K562 (cell line): ENCODE measurements around the gene IL4I1. TPM values are rescaled to one million over a fixed set of nuclear protein-coding genes. Genes with fewer than 3 reads are reported as not detected.

Experiments
- ATAC-seq: fragments of 200-7000 bp; cut with Tn5 transposase; 3 replicates; pipeline ENCODE4 v1.9.1; 2020; ENCODE audit warnings: moderate library complexity
- BruUV-seq: library from RNA; stranded (reverse); fragments of 400-500 nt; replicated peaks from 2 replicates; lab custom pipeline; 2021; lab: Mats Ljungman, UMichigan
- CTCF ChIA-PET: fragments of 300-600 bp; formaldehyde crosslinking; extraction: SDS; loops from one replicate; lab custom pipeline; 2021; ENCODE audit warnings: low intra/inter-chr PET ratio; lab: Yijun Ruan, JAX
- POLR2A ChIA-PET: fragments of 300-600, 350-650 bp; sonication (Branson Sonifier 250); formaldehyde crosslinking; extraction: SDS; loops from one replicate; lab custom pipeline; 2021; ENCODE audit warnings: antibody characterized with exemption, inconsistent platforms; lab: Yijun Ruan, JAX
- DNase-seq, 4 experiments: peaks; one replicate each; pipeline versions ENCODE4 v3.0.0 to v3.0.0-alpha.2; 2011 to 2018; ENCODE audit warnings: low spot score in 3 of 4, mixed read lengths in 3 of 4; ENCODE audit errors: extremely low read depth in 1 of 4
- FAIRE-seq: peaks from 2 replicates; lab custom pipeline; 2011; peaks lifted over from hg19 to GRCh38; lab: Jason Lieb, UNC
- H2AFZ ChIP-seq: 2 replicates; pipeline ENCODE4 v1.6.0; 2011; ENCODE audit warnings: low read depth, low read length, control low read depth, inconsistent platforms
- H3K27ac ChIP-seq: fragments of 200-600 bp; 3 replicates; pipeline ENCODE4 v1.8.0; 2011; ENCODE audit warnings: low read depth, mild to moderate bottlenecking, control low read depth, inconsistent platforms, low read length, moderate library complexity, mixed read lengths; ENCODE audit errors: extremely low read depth
- H3K27me3 ChIP-seq, 2 experiments: fragments of 300-600 bp in 1 of 2; 2 replicates in 1 of 2; 3 replicates in 1 of 2; pipeline versions ENCODE4 v1.6.0 to v1.8.0; 2011; ENCODE audit warnings: inconsistent platforms in 2 of 2, low read length in 2 of 2, mild to moderate bottlenecking in 1 of 2, mixed read lengths in 1 of 2, moderate library complexity in 1 of 2; ENCODE audit not compliant: control insufficient read depth in 2 of 2, insufficient read depth in 2 of 2
- H3K36me3 ChIP-seq: fragments of 300-600 bp; 3 replicates; pipeline ENCODE4 v1.8.0; 2011; ENCODE audit warnings: mild to moderate bottlenecking, low read length, inconsistent platforms; ENCODE audit not compliant: control insufficient read depth, insufficient read depth
- H3K4me1 ChIP-seq, 2 experiments: fragments of 200-600 bp in 1 of 2; replicated peaks in 1 of 2; 2 replicates in 1 of 2; 3 replicates in 1 of 2; pipeline versions ENCODE4 v1.5.1 to v1.8.0; 2011; ENCODE audit warnings: inconsistent platforms in 2 of 2, low read length in 2 of 2, mild to moderate bottlenecking in 1 of 2, mixed read lengths in 1 of 2, moderate library complexity in 1 of 2; ENCODE audit not compliant: control insufficient read depth in 2 of 2, insufficient read depth in 2 of 2
- H3K4me2 ChIP-seq: 2 replicates; pipeline ENCODE4 v1.6.1; 2011; ENCODE audit warnings: low read length, control low read depth, inconsistent platforms, mixed read lengths; ENCODE audit not compliant: insufficient read depth
- H3K4me3 ChIP-seq: fragments of 200-600 bp; sonication (generic), shearing (Covaris generic); 2 replicates; pipeline ENCODE4 v1.5.1; 2016; ENCODE audit warnings: control low read depth, inconsistent platforms
- H3K79me2 ChIP-seq: fragments of 200-600 bp; 3 replicates; pipeline ENCODE4 v1.8.0; 2011; ENCODE audit warnings: low read length, inconsistent platforms; ENCODE audit not compliant: control insufficient read depth, insufficient read depth
- H3K9ac ChIP-seq, 2 experiments: 2 replicates each; pipeline versions ENCODE4 v1.6.0 to v1.6.1; 2011; ENCODE audit warnings: low read depth in 2 of 2, low read length in 2 of 2, control low read depth in 1 of 2, inconsistent platforms in 1 of 2, mild to moderate bottlenecking in 1 of 2, mixed read lengths in 1 of 2; ENCODE audit not compliant: insufficient read depth in 1 of 2
- H3K9me1 ChIP-seq: one replicate; pipeline ENCODE4 v1.6.0; 2011; ENCODE audit warnings: inconsistent platforms, mild to moderate bottlenecking, low read length, moderate library complexity; ENCODE audit not compliant: control insufficient read depth, insufficient read depth
- H3K9me3 ChIP-seq: replicated peaks from 2 replicates; pipeline ENCODE4 v1.5.1; 2011; ENCODE audit warnings: low read depth, low read length, inconsistent platforms; ENCODE audit not compliant: control insufficient read depth, insufficient read depth
- H4K20me1 ChIP-seq: replicated peaks from 2 replicates; pipeline ENCODE4 v1.6.1; 2011; ENCODE audit warnings: low read length, inconsistent platforms, mixed read lengths; ENCODE audit not compliant: control insufficient read depth, insufficient read depth
- C11orf30 ChIP-seq: fragments of 450-650 bp; IDR thresholded peaks from 2 replicates; pipeline ENCODE4 v1.6.1; 2016; ENCODE audit warnings: low read depth, mild to moderate bottlenecking
- ETS2 ChIP-seq: IDR thresholded peaks from 2 replicates; pipeline ENCODE4 v1.6.1; 2016; ENCODE audit warnings: borderline replicate concordance, missing genetic modification characterization, mild to moderate bottlenecking, moderate library complexity, missing compliant biosample characterization; ENCODE audit not compliant: poor library complexity, severe bottlenecking
- GATAD2A ChIP-seq: fragments of 450-650 bp; IDR thresholded peaks from 2 replicates; pipeline ENCODE4 v1.6.1; 2017
- KLF6 ChIP-seq: fragments of 250-450 bp; sonication (Bioruptor Pico); IDR thresholded peaks from 2 replicates; pipeline ENCODE4 v1.4.0; 2020; ENCODE audit warnings: mild to moderate bottlenecking, moderate library complexity, borderline replicate concordance
- MAZ ChIP-seq, 2 experiments: fragments of 450-650 bp in 1 of 2; sonication (generic) in 1 of 2; formaldehyde crosslinking; IDR thresholded peaks in 1 of 2; conservative IDR thresholded peaks in 1 of 2; 2 replicates each; pipeline versions ENCODE4 v1.4.0 to v1.5.0; 2020; ENCODE audit warnings: mild to moderate bottlenecking in 1 of 2, missing genetic modification reagents in 1 of 2
- RAD51 ChIP-seq: fragments of 450-650 bp; IDR thresholded peaks from 2 replicates; pipeline ENCODE4 v1.7.1; 2016; ENCODE audit warnings: low read depth, mild to moderate bottlenecking, borderline replicate concordance
- RNF219 ChIP-seq: fragments of 250-450 bp; sonication (Bioruptor Pico); IDR thresholded peaks from 2 replicates; pipeline ENCODE4 v1.5.0; 2022; ENCODE audit warnings: mild to moderate bottlenecking
- U2AF2 ChIP-seq: fragments of 200-400 bp; formaldehyde crosslinking; optimal IDR thresholded peaks from 2 replicates; pipeline ENCODE3; 2017; ENCODE audit warnings: low read depth, mild to moderate bottlenecking, low read length
- ZBTB11 ChIP-seq, 3 experiments: fragments of 200-800 bp in 1 of 3; fragments of 250-450 bp in 1 of 3; fragments of 450-650 bp in 1 of 3; sonication (Bioruptor Pico) in 1 of 3; sonication (Bioruptor generic) in 1 of 3; formaldehyde crosslinking in 1 of 3; IDR thresholded peaks; 2 replicates each; pipeline versions ENCODE4 v1.6.1 to v1.8.0; 2016 to 2022; ENCODE audit warnings: mild to moderate bottlenecking in 2 of 3, missing genetic modification characterization in 2 of 3, missing compliant biosample characterization in 1 of 3, moderate library complexity in 1 of 3
- ZNF263 ChIP-seq: sonication (generic); formaldehyde crosslinking; IDR thresholded peaks from 2 replicates; pipeline ENCODE4 v1.8.0; 2022; ENCODE audit warnings: mild to moderate bottlenecking, missing genetic modification reagents, borderline replicate concordance
- WGBS: fragments of 100-300 bp; shearing (Covaris generic); methylation state at CpG from one replicate; pipeline ENCODE4 v1.1.6; 2016; ENCODE audit warnings: low coverage, mixed read lengths; ENCODE audit not compliant: insufficient coverage; ENCODE audit errors: missing lambda C conversion rate; 5-methylcytosine and 5-hydroxymethylcytosine counted together
- in situ Hi-C: fragments of 300-500 bp; cut with MboI; formaldehyde crosslinking; loops from 4 replicates; pipeline ENCODE4 v1.15.0; 2018; ENCODE audit warnings: inconsistent platforms, mixed read lengths
- intact Hi-C: fragments of 100-400 bp; cut with micrococcal nuclease; formaldehyde crosslinking; loops from 2 replicates; pipeline ENCODE4 v1.14.2; 2022
- polyA plus RNA-seq, 8 experiments: library from polyadenylated mRNA; depleted of rRNA in 4 of 8; stranded (reverse) in 5 of 8; unstranded in 3 of 8; fragments of >200 nt; fragmentation: Nextera tagmentation in 2 of 8; fragmentation: Illumina TruSeq in 1 of 8; extraction: Ambion mirVana in 2 of 8; extraction: Trizol in 1 of 8; gene quantifications; 2 replicates each; pipeline versions ENCODE4 v1.2.1 to v1.2.3, GENCODE V29; 2011 to 2014; ENCODE audit warnings: inconsistent platforms in 1 of 8, missing spikeins in 1 of 8
- total RNA-seq, 7 experiments: library from RNA; depleted of rRNA in 6 of 7; stranded (reverse); fragments of >200 nt in 6 of 7; fragmentation: Illumina TruSeq in 2 of 7; extraction: Trizol in 2 of 7; gene quantifications; 2 replicates each; pipeline versions ENCODE4 v1.2.1 to v1.2.3, GENCODE V29; 2011 to 2021; ENCODE audit warnings: low replicate concordance in 1 of 7

IL4I1 gene
- total and polyA plus RNA-seq, 9 of the 15 experiments (the other 6 are each of a cell fraction or from before 2014, with no cell fraction given), result 0.06 to 0.95 (median 0.43) TPM; not detected in 2

DNA sequence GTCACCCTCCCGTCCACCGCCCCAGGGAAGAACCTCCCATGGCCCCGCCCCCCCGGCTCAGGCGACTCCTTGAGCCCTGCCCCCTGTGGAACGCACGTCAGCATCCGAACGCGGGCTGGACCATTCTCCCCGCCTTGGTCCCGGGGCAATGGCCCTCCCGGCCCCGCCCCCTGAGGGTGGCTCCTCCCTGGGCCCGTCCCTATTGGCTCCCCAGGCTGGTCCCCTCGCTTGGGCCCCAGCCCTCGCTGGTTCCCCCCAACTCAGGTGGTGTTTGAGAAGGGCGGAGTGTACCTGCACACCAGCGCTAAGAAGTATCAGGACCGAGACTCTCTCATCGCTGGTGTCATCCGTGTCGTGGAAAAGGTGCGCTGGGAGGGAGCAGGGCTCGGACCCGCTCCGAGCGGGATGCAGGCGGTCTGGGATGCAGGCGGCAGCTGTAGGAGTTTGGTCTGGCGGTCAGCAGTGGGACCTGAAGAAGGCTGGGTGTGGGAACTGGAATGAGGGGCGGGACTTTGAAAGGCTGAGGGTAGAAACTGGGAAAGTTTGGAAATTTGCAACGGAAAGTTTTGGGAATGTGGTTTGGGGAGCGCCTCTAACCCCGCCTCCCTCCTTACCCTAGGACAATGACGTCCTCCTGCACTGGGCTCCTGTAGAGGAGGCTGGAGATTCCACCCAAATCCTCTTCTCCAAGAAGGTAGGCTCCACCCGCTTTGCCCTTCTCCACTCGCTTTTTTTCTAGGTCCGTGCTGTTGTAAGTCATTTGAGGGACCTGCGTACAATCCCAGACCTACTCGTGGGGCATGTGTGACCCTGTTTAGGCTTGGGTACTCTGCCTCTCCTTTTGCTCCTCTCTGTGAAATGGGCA lies 18.6 kb downstream of the IL4I1 start (continued):
- TF ChIP-seq RNF219 (CRISPR knock-in tag) (no peak), MAZ (CRISPR knock-in tag; conservative IDR thresholded peaks at IDR 0.05 in 1 of 2, IDR thresholded peaks at IDR 0.05 in 1 of 2) (peak in 1 of 2 experiments; percentile 57; a peak in 2 of 4 replicates)

DNA sequence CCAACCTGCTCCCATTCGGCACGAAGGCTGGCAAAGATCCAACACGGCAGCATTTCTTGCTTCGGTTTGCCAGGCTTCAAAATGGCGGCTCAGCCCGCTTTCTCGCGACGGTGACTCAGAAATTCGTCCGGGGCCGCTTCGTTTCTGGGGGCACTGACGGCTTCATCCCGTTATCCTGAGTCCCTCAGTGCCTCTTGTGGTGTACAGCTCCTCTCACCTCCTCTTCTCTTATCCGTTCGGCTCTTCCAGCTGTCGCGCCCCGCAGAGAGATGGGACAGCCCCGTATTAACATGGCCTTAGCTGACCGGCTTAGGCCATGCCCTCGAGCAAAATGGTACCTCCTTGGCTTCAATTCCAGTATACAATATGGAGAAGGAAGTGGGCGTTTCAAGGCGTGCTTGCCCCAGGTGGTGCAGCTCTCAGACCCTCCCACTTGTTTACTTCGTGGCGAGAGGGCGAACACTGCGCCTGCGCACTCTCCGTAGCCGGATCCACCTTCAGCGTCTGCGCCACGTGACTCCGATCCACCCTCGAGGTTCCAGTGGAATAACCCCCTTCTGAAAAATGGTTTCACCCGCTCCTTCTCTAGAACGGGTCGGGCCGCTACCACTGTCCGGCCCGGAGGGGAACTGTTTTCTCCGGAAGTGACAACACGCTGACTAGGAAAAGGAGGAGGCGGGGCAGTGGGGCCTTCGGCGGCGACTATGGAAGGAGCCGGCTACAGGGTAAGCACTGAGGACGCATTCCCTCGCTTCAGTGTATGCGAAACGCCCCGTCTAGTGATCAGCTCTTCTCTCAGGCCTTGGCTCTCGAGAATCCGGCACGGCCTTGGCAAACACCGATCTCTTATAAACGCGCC lies 19.4 kb downstream of the IL4I1 start, which contains the start of the genes AKT1S1 and TBC1D17:
Gene AKT1S1, minus strand, starts transcription at position 336 of the 859 bp plus-strand sequence. CDS start 4,060 bp downstream, outside the sequence.
Gene TBC1D17, plus strand, starts transcription at position 683 of the 859 bp plus-strand sequence. Its CDS starts 22 bp downstream, at position 705.
- in situ Hi-C loops, result loop anchor here (10.0 kb wide), 1 partner anchor 382 kb away; the partner anchor contains the start of gene RPS11
- TF ChIP-seq KLF6 (peak; percentile 74; the same call in 1 of the 2 replicates), GATAD2A (no peak), ETS2 (tag) (no peak), ZBTB11 (CRISPR knock-in tag; IDR thresholded peaks at IDR 0.05) (peak in 1 of 3 experiments; percentile 64; a peak in 1 of 6 replicates), RAD51 (peak; percentile 98), ZNF263 (no peak), U2AF2 (no peak), C11orf30 (peak; percentile 68)

More for the DNA sequence above, 19.4 kb downstream of the IL4I1 start, which contains the start of the genes AKT1S1 and TBC1D17:
- Histone ChIP-seq H2AFZ (peak within 1 kb of the TSS; percentile 97), H3K79me2 (peaks cover 35% of the 10 kb centered on the region), H3K4me2 (peak within 1 kb of the TSS; percentile 99), H3K27ac (peak within 1 kb of the TSS; percentile 99), H3K9me3 (no peaks in the 10 kb centered on the region), H3K9me1 (no peaks in the 10 kb centered on the region), H3K27me3 (no peaks in the 10 kb centered on the region), H3K9ac (peak within 1 kb of the TSS; percentile 98 to 99), H3K4me3 (peak within 1 kb of the TSS; percentile 84), H4K20me1 (no peaks in the 10 kb centered on the region), H3K36me3 (peaks cover 50% of the 10 kb centered on the region; the same call in 2 of the 3 replicates), H3K4me1 (peaks cover 9 to 76% of the 10 kb centered on the region in 2 experiments; a peak in 4 of 5 replicates)
- DNase-seq (peak; percentile 89 to 99 (median 94)), ATAC-seq (peak; percentile 87), FAIRE-seq (peak; percentile 100)
- POLR2A ChIA-PET, result interaction anchor here (0.7 to 3.0 kb wide), 12 partner anchors 8 to 759 kb away, joined by 3 to 19 read pairs (median 3); partner anchors contain the start of genes ATF5 and NUP62
- no TSS peak for BruUV-seq
- WGBS, result under 1% methylated on average over 57 of the region's 61 CpGs
- CTCF ChIA-PET, result no interaction called here
- intact Hi-C loops, result loop anchor here (1.0 to 10.0 kb wide), 2 partner anchors 8 to 162 kb away; no protein-coding TSS in a partner anchor
